Measurements from ENCODE around the gene CGB7.

- TF ChIP-seq EZH2 (IDR thresholded peaks at IDR 0.05; ENCODE audit: insufficient read depth, low read length) (no peak), CTCF (IDR thresholded peaks at IDR 0.05; ENCODE audit: insufficient read depth, low read depth, low read length) (no peak)
Measured at GRCh38 chr19:49017041-49017665, 40.4 kb downstream of the CGB7 start, which contains the start of gene LHB.

All from astrocyte (in vitro differentiated cells and primary cell).